ENCODE results near the gene FMN1.

Gene FMN1

DNA sequence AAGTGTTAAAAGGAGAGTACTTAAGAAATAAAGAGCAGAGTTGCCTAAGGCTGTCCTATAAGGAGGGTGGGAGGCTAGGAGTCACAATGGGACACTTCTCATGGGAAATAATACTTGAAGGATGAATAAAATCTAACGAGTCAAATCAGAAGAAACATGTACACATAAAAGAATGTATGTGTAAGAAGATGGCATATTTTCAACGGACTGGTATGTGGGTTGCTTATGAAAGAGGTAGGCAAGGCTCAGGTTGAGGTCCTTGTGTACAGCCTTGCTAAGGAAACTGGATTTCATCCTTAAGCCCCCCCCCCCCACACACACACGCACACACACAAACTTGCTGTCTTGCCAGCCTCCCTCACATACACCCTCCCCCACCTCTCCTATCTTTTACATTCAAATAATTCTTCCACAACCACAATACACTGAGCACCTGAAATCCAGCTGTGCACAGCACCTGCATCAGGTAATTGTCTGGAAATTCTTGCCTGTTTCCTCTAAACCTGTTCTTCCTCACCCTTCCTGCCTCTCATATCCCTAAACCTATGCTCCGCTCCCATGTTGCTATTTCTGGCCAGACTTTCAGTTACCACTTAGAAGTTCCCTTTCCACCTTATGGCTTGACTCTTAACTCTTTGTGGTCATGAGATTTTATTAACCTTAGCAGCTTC lies 79.2 kb downstream of the FMN1 start:
- DNase-seq = no peak
- Histone ChIP-seq H3K4me1 (ENCODE audit: control extremely low read depth in 1 of 4, control insufficient read depth in 4 of 4, insufficient read depth in 4 of 4, low read length in 3 of 4) (peaks cover 0 to 10% (median 2%) of the 10 kb centered on the region in 4 experiments), H3K9me3 (ENCODE audit: control extremely low read depth in 1 of 5, control insufficient read depth in 4 of 5, insufficient read depth in 2 of 5, low read depth in 1 of 5, low read length in 4 of 5) (no peaks in the 10 kb centered on the region), H3K27ac (ENCODE audit: insufficient read depth in 1 of 2, low read depth in 1 of 2, low read length in 2 of 2, poor library complexity in 1 of 2, severe bottlenecking in 2 of 2) (no peak overlapping the region), H3K4me3 (ENCODE audit: control insufficient read depth in 1 of 7, extremely low read depth in 1 of 7, insufficient read depth in 4 of 7, low read depth in 2 of 7, low read length in 6 of 7) (no peak overlapping the region), H3K27me3 (replicated peaks in 2 of 5; ENCODE audit: control insufficient read depth in 4 of 5, insufficient read depth in 5 of 5, low read length in 4 of 5) (no peaks in the 10 kb centered on the region), H3K36me3 (ENCODE audit: control insufficient read depth in 4 of 4, insufficient read depth in 4 of 4, low read length in 3 of 4) (no peaks in the 10 kb centered on the region)
- 25% methylated on average over 1 of the region's 4 CpGs for WGBS (ENCODE audit: insufficient coverage)
- POLR2A ChIA-PET = no interaction called here
- CTCF ChIA-PET = no interaction called here

DNA sequence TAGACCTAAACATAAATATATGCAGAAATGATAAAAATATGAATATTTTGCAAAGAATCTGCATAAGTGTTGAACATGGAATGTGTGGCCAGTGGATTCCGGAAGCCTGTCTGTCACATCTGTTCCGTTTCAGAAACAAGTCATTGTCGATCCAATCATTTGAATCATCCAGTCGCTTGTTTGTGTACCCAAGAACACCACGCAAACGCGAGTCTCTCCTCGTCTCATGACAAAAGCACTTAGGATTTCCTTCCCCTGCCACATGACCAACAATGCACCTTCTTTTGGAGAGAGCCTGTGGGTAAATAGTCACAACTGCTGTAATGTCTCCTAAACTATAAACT lies 80.2 kb downstream of the FMN1 start:
- no peak overlapping the region for H3K27ac ChIP-seq (ENCODE audit: insufficient read depth in 1 of 2, low read depth in 1 of 2, low read length in 2 of 2, poor library complexity in 1 of 2, severe bottlenecking in 2 of 2)
- H3K9me3 ChIP-seq (ENCODE audit: control extremely low read depth in 1 of 5, control insufficient read depth in 4 of 5, insufficient read depth in 2 of 5, low read depth in 1 of 5, low read length in 4 of 5) = no peaks in the 10 kb centered on the region
- no peaks in the 10 kb centered on the region for H3K36me3 ChIP-seq (ENCODE audit: control insufficient read depth in 4 of 4, insufficient read depth in 4 of 4, low read length in 3 of 4)
- H3K27me3 ChIP-seq (replicated peaks in 2 of 5; ENCODE audit: control insufficient read depth in 4 of 5, insufficient read depth in 5 of 5, low read length in 4 of 5) = no peaks in the 10 kb centered on the region
- 92% methylated on average over 8 of the region's 8 CpGs for WGBS (ENCODE audit: insufficient coverage)
- no peak for DNase-seq
- ChIA-PET POLR2A (no interaction called here), CTCF (no interaction called here)
- peaks cover 0 to 10% (median 2%) of the 10 kb centered on the region in 4 experiments for H3K4me1 ChIP-seq (ENCODE audit: control extremely low read depth in 1 of 4, control insufficient read depth in 4 of 4, insufficient read depth in 4 of 4, low read length in 3 of 4)
- no peak overlapping the region for H3K4me3 ChIP-seq (ENCODE audit: control insufficient read depth in 1 of 7, extremely low read depth in 1 of 7, insufficient read depth in 4 of 7, low read depth in 2 of 7, low read length in 6 of 7)

GRCh38 chr15:33113666-33114373 lies 80.7 kb downstream of the FMN1 start:
- no peak overlapping the region for H3K4me3 ChIP-seq (ENCODE audit: control insufficient read depth in 1 of 7, extremely low read depth in 1 of 7, insufficient read depth in 4 of 7, low read depth in 2 of 7, low read length in 6 of 7)
- no peaks in the 10 kb centered on the region for H3K27me3 ChIP-seq (replicated peaks in 2 of 5; ENCODE audit: control insufficient read depth in 4 of 5, insufficient read depth in 5 of 5, low read length in 4 of 5)
- no peak for DNase-seq
- ChIA-PET POLR2A (no interaction called here), CTCF (no interaction called here)
- H3K36me3 ChIP-seq (ENCODE audit: control insufficient read depth in 4 of 4, insufficient read depth in 4 of 4, low read length in 3 of 4) = no peaks in the 10 kb centered on the region
- no peak overlapping the region for H3K27ac ChIP-seq (ENCODE audit: insufficient read depth in 1 of 2, low read depth in 1 of 2, low read length in 2 of 2, poor library complexity in 1 of 2, severe bottlenecking in 2 of 2)
- no peaks in the 10 kb centered on the region for H3K9me3 ChIP-seq (ENCODE audit: control extremely low read depth in 1 of 5, control insufficient read depth in 4 of 5, insufficient read depth in 2 of 5, low read depth in 1 of 5, low read length in 4 of 5)
- WGBS (ENCODE audit: insufficient coverage) = 94% methylated on average over 6 of the region's 7 CpGs
- H3K4me1 ChIP-seq (ENCODE audit: control extremely low read depth in 1 of 4, control insufficient read depth in 4 of 4, insufficient read depth in 4 of 4, low read length in 3 of 4) = peaks cover 0 to 6% (median 2%) of the 10 kb centered on the region in 4 experiments

DNA sequence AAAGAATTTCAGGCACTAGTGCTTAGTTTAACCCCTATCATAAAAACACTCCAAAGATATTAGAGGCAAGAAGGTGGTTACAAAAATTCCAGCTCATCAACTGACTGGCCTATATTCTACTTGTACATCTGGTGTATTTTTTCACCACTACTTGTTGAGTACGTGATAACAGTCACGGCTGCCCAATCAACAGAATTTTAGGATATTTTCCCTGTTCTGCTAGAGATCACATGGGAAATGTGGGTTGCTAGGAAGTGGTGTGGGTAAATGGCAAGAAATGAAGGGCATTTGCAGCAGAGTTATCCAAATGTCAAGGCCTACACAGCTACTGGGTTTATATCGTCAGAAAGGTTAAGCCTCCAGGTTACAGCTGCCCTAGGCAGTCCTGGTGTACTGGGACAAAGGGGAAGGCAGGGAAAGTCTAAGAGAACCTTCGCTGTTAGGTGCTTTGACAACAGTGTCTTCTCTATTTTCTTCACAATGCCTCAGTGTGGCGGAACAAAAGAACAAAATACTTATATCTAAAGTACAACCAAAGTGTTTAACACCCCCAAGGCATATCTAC lies 81.9 kb downstream of the FMN1 start:
- ChIA-PET CTCF (interaction anchor here (0.8 to 1.2 kb wide), 3 partner anchors 19 to 22 kb away, joined by 3 read pairs; no protein-coding TSS in a partner anchor), POLR2A (interaction anchor here (0.6 kb wide), 1 partner anchor 140 kb away, joined by 3 read pairs; no protein-coding TSS in a partner anchor)
- H3K27me3 ChIP-seq (replicated peaks in 2 of 5; ENCODE audit: control insufficient read depth in 4 of 5, insufficient read depth in 5 of 5, low read length in 4 of 5) = no peaks in the 10 kb centered on the region
- no peak overlapping the region for H3K27ac ChIP-seq (ENCODE audit: insufficient read depth in 1 of 2, low read depth in 1 of 2, low read length in 2 of 2, poor library complexity in 1 of 2, severe bottlenecking in 2 of 2)
- H3K36me3 ChIP-seq (ENCODE audit: control insufficient read depth in 4 of 4, insufficient read depth in 4 of 4, low read length in 3 of 4) = no peaks in the 10 kb centered on the region
- H3K4me3 ChIP-seq (ENCODE audit: control insufficient read depth in 1 of 7, extremely low read depth in 1 of 7, insufficient read depth in 4 of 7, low read depth in 2 of 7, low read length in 6 of 7) = no peak overlapping the region
- no peaks in the 10 kb centered on the region for H3K9me3 ChIP-seq (ENCODE audit: control extremely low read depth in 1 of 5, control insufficient read depth in 4 of 5, insufficient read depth in 2 of 5, low read depth in 1 of 5, low read length in 4 of 5)
- H3K4me1 ChIP-seq (ENCODE audit: control extremely low read depth in 1 of 4, control insufficient read depth in 4 of 4, insufficient read depth in 4 of 4, low read length in 3 of 4) = peaks cover 0 to 6% (median 2%) of the 10 kb centered on the region in 4 experiments
- WGBS (ENCODE audit: insufficient coverage) = 100% methylated on average over 4 of the region's 5 CpGs
- DNase-seq = no peak

- Histone ChIP-seq H3K9me3 (ENCODE audit: control extremely low read depth in 1 of 5, control insufficient read depth in 4 of 5, insufficient read depth in 2 of 5, low read depth in 1 of 5, low read length in 4 of 5) (no peaks in the 10 kb centered on the region), H3K4me1 (ENCODE audit: control extremely low read depth in 1 of 4, control insufficient read depth in 4 of 4, insufficient read depth in 4 of 4, low read length in 3 of 4) (peaks cover 0 to 6% (median 2%) of the 10 kb centered on the region in 4 experiments), H3K27ac (ENCODE audit: insufficient read depth in 1 of 2, low read depth in 1 of 2, low read length in 2 of 2, poor library complexity in 1 of 2, severe bottlenecking in 2 of 2) (no peak overlapping the region), H3K4me3 (ENCODE audit: control insufficient read depth in 1 of 7, extremely low read depth in 1 of 7, insufficient read depth in 4 of 7, low read depth in 2 of 7, low read length in 6 of 7) (no peak overlapping the region), H3K36me3 (ENCODE audit: control insufficient read depth in 4 of 4, insufficient read depth in 4 of 4, low read length in 3 of 4) (no peaks in the 10 kb centered on the region), H3K27me3 (replicated peaks in 2 of 5; ENCODE audit: control insufficient read depth in 4 of 5, insufficient read depth in 5 of 5, low read length in 4 of 5) (no peaks in the 10 kb centered on the region)
- ChIA-PET CTCF (no interaction called here), POLR2A (no interaction called here)
- WGBS (ENCODE audit: insufficient coverage) = 89% methylated on average over 1 of the region's 1 CpG
- DNase-seq = no peak
These were observed 83.5 kb downstream of the FMN1 start for GRCh38 chr15:33111041-33111451.

GRCh38 chr15:33109345-33109744 lies 85.2 kb downstream of the FMN1 start:
- no peak overlapping the region for H3K27ac ChIP-seq (ENCODE audit: insufficient read depth in 1 of 2, low read depth in 1 of 2, low read length in 2 of 2, poor library complexity in 1 of 2, severe bottlenecking in 2 of 2)
- ChIA-PET CTCF (interaction anchor here (0.8 kb wide), 1 partner anchor 23 kb away, joined by 3 read pairs; no protein-coding TSS in a partner anchor), POLR2A (no interaction called here)
- H3K4me1 ChIP-seq (ENCODE audit: control extremely low read depth in 1 of 4, control insufficient read depth in 4 of 4, insufficient read depth in 4 of 4, low read length in 3 of 4) = peaks cover 0 to 6% (median 5%) of the 10 kb centered on the region in 4 experiments
- no peaks in the 10 kb centered on the region for H3K27me3 ChIP-seq (replicated peaks in 2 of 5; ENCODE audit: control insufficient read depth in 4 of 5, insufficient read depth in 5 of 5, low read length in 4 of 5)
- DNase-seq = no peak
- no peaks in the 10 kb centered on the region for H3K36me3 ChIP-seq (ENCODE audit: control insufficient read depth in 4 of 4, insufficient read depth in 4 of 4, low read length in 3 of 4)
- no CpG with 5 or more reads among the region's 4 CpGs for WGBS (ENCODE audit: insufficient coverage)
- H3K4me3 ChIP-seq (ENCODE audit: control insufficient read depth in 1 of 7, extremely low read depth in 1 of 7, insufficient read depth in 4 of 7, low read depth in 2 of 7, low read length in 6 of 7) = no peak overlapping the region
- H3K9me3 ChIP-seq (ENCODE audit: control extremely low read depth in 1 of 5, control insufficient read depth in 4 of 5, insufficient read depth in 2 of 5, low read depth in 1 of 5, low read length in 4 of 5) = no peaks in the 10 kb centered on the region

DNA sequence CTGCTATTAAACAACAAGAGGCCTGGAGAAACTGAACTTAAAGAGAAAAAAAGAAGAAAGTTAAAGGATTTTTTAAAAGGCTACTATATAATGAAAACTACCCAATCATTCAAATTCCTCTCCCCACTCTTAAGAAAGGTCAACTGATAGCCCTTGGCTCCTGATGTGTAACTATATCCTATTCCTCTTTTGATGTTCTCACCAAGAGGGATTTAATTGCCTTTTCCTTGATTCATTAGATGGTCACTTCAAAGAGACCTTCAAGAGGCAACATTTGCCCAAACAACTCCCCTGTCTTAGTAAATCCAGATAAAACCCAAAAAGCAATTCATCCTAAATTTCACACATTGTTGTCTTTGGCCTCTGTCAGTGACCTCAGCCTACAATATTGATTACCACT lies 86.0 kb downstream of the FMN1 start:
- DNase-seq = no peak
- ChIA-PET POLR2A (no interaction called here), CTCF (interaction anchor here (1.3 kb wide), 1 partner anchor 26 kb away, joined by 4 read pairs; no protein-coding TSS in a partner anchor)
- no peaks in the 10 kb centered on the region for H3K36me3 ChIP-seq (ENCODE audit: control insufficient read depth in 4 of 4, insufficient read depth in 4 of 4, low read length in 3 of 4)
- no peak overlapping the region for H3K27ac ChIP-seq (ENCODE audit: insufficient read depth in 1 of 2, low read depth in 1 of 2, low read length in 2 of 2, poor library complexity in 1 of 2, severe bottlenecking in 2 of 2)
- H3K27me3 ChIP-seq (replicated peaks in 2 of 5; ENCODE audit: control insufficient read depth in 4 of 5, insufficient read depth in 5 of 5, low read length in 4 of 5) = no peaks in the 10 kb centered on the region
- peaks cover 0 to 14% (median 9%) of the 10 kb centered on the region in 4 experiments for H3K4me1 ChIP-seq (ENCODE audit: control extremely low read depth in 1 of 4, control insufficient read depth in 4 of 4, insufficient read depth in 4 of 4, low read length in 3 of 4)
- H3K9me3 ChIP-seq (ENCODE audit: control extremely low read depth in 1 of 5, control insufficient read depth in 4 of 5, insufficient read depth in 2 of 5, low read depth in 1 of 5, low read length in 4 of 5) = no peaks in the 10 kb centered on the region
- H3K4me3 ChIP-seq (ENCODE audit: control insufficient read depth in 1 of 7, extremely low read depth in 1 of 7, insufficient read depth in 4 of 7, low read depth in 2 of 7, low read length in 6 of 7) = no peak overlapping the region
